CD4-positive, alpha-beta T cell treated with Interleukin-4 for 4 hours (primary cell): ENCODE data around the gene DAPK3.
"Not testable (repeated sequence)": the region's sequence is repeated elsewhere in the genome, so short reads cannot be mapped to it uniquely, and the experiment has no call there.

Experiments used
- DNase-seq: peaks from one replicate; pipeline ENCODE4 v3.0.0-alpha.2; 2020

The DAPK3 gene

DNA sequence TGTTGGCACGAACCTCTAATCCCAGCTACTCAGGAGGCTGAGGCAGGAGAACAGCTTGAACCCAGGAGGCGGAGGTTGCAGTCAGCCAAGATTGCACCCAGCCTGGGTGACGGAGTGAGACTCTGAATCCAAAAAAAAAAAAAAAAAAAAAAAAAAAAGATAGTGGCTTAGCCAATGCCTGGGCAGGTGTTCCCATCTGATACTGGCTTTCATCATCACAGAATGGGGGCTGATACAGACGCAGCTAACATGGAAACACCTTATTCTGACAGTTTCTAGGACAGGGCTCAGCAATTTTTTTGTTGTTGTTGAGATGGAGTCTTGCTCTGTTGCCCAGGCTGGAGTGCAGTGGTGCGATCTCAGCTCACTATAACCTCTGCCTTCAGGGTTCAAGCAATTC, 29.9 kb upstream of the DAPK3 start:
- not testable (repeated sequence) for DNase-seq

DNA sequence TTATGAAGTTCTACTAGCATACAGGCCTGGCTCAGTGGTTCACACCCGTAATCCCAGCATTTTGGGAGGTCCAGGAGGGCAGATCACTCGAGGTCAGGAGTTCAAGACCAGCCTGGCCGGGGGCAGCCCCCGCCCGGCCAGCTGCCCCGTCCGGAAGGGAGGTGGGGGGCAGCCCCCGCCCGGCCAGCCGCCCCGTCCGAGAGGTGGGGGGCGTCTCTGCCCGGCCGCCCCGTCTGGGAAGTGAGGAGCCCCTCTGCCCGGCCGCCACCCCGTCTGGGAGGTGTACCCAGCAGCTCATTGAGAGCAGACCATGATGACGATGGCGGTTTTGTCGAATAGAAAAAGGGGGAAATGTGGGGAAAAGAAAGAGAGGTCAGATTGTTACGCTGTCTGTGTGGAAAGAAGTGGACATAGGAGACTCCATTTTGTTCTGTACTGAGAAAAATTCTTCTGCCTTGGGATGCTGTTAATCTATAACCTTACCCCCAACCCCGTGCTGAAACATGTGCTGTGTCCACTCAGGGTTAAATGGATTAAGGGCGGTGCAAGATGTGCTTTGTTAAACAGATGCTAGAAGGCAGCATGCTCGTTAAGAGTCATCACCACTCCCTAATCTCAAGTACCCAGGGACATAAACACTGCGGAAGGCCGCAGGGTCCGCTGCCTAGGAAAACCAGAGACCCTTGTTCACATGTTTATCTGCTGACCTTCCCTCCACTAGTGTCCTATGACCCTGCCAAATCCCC, 27.9 kb upstream of the DAPK3 start:
- DNase-seq = not testable (repeated sequence)

DNA sequence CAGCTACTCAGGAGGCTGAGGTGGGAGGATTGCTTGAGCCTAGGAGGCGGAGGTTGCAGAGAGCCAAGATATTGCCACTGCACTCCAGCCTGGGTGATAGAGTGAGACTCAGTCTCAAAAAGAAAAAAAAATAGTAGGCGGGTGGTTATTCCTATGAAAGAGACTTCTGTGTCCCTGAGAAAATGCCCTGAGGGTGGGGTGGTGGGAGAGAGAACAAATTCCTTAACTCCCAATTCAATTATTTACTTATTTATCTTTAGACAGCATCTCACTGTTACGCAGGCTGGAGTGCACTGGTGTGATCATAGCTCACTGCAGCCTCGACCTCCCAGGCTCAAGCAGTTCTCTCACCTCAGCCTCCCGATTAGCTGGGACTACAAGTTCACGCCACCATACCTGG, 24.7 kb upstream of the DAPK3 start:
- no peak for DNase-seq

DNA sequence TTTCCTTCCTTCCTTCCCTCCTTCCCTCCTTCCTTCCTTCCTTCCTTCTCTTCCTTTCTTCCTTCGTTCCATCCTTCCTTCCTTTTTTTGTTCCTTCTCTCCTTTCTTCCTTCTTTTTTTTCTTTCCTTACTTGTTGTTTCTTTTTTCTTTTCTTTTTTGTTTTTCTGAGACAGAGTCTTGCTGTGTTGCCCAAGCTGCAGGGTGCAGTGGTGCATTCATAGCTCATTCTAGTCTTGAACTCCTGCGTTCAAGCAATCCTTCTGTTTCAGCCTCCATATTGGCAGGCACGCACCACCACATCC, 19.9 kb upstream of the DAPK3 start:
- no peak for DNase-seq

DNA sequence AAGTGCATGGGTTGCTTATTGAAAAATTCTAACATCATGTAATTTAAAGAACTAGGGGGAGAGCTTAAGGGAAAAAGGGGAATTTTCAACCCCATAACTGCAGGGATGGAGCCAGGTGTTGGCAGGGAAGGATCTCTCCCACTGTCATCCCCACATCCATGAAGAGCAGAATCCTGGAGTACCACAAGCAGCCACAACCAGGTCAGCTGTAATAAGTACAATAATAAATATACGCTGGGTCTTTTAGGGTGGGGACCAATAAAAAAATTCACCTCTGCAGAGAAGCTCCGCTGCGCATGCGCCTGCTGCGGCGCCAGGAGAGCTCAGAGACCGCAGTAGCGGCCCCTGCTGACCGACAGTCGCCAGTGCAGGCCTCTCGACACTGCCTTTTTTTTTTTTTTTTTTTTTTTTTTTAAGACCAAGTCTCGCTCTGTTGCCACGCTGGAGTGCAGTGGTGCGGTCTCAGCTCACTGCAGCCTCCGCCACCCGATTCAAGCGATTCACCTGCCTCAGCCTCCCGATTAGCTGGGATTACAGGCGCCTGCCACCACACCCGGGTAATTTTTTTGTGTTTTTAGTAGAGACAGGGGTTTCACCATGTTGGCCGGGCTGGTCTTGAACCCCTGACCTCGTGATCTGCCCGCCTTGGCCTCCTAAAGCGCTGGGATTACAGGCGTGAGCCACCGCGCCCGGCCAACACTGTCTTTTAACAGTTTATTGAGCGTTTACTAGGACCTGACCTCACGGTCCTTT, 16.9 kb upstream of the DAPK3 start:
- DNase-seq = peak; percentile 87

DNA sequence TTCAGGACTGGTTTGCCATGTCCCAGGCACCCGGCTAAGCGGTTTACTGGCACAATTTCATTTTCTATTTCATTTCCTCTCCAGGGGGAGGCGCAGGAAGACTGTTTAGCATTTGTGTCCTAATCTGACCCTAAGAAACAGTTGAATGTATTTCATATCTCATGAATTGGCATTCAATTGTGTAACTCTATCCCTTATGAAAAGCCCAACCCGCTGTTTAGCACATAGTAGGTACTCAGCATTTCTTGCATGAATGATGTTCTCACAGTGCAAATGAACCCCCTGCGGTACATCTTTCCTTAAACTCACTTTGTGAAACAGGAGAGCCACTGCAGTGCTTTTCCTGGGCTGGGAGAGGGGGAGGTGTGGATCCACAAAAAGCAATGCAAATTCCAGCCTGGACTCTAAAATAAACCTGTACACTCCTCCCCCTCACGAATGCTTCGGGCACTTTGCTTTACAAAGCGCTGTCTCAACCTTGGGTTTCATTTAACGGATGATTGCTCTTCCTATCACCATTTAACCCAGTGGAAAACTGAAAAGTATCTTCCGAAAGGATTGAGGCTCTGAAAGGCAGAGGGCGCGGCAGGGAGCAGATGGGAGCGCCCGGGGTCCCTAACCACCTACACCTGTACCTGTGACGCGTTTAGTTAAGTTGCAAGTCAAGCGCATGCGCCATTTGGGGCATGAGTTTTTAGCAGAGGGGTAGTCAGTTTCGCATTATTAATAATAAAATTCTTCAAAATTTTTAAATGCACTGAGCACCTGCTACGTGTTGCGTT, 15.6 kb upstream of the DAPK3 start:
- DNase-seq = peak; percentile 83

DNA sequence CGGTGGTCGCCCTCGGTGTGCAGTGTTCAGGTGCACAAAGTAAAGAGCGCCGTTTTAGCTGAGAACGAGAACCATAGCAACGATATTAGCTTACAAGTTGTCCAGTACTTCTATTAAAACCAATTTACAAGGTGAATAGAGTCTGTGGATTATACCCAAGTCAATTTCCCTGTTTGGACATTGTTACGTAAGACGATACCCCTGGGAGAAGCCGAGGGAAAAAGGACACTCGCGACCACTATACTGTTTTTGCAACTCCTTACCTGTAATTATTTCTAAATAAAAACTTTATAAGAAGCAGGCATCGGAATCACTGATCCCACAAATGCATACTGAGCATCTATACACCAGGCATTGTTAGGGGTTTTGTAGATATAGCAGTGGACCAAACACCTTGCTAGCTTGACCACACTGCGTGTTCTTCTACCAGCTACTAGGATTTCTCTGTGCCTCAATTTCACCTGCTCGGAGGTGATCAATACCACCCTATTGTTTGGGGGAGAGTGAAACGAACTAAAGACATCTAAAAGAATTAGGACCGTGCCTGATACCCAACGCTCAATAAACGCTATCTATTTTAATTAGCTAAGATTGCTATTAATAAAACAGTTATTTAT, 14.9 kb upstream of the DAPK3 start:
- no peak for DNase-seq

DNA sequence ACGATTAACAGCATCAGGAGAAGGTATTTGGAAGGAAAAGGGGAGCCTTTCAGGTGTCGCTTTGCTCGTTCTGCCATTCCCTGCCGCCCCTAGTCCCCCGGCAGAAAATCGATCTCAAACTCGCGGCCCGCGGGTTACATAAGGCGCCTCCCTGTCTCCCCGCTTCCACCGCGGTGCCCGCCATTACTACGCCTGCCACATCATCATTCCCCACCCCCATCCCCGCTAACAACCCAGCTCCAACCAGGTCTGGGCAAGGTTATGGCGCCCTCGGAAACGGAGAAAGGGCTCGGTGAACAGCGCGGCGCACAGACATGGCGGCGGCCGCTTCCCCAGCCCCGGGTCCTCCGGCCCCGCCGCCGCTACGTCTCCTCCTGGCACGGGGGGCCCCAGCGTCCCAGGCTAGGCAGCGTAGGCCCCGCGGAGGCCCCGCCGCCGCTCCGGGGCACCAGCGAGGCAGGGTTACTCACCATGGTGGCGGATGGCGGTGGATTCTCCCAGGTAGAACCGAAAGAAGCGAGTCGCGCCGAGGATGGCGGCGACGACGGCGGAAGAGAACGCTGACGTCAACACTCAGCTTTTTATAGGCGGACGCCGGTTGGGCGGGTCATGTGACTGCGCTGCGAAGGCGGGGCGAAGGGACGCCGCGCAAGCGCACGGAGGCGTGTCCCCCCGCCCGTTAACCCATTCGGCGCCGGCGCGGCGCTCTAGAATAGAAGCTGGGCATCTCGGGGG, 14.2 kb upstream of the DAPK3 start, which contains the start of gene EEF2:
Gene EEF2, minus strand, starts transcription at position 556 of the 735 bp plus-strand sequence. Its CDS starts 83 bp downstream, at position 473.
- peak; percentile 90 for DNase-seq

DNA sequence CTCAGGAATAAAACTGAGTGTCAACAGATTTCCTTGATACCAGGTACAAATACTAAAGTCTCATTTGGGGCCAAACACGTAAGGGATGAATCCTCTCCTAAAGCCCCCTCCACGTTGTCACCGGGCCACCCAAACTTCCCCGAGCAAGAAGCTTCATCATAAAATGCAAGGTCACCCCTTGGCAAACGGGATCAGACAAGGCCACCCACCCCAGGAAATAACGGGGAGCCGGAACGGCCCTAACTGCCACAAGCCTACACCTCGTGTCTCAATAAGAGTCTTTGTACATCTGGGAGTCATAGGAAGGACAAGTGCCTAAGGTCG, 13.6 kb upstream of the DAPK3 start:
- DNase-seq = no peak

DNA sequence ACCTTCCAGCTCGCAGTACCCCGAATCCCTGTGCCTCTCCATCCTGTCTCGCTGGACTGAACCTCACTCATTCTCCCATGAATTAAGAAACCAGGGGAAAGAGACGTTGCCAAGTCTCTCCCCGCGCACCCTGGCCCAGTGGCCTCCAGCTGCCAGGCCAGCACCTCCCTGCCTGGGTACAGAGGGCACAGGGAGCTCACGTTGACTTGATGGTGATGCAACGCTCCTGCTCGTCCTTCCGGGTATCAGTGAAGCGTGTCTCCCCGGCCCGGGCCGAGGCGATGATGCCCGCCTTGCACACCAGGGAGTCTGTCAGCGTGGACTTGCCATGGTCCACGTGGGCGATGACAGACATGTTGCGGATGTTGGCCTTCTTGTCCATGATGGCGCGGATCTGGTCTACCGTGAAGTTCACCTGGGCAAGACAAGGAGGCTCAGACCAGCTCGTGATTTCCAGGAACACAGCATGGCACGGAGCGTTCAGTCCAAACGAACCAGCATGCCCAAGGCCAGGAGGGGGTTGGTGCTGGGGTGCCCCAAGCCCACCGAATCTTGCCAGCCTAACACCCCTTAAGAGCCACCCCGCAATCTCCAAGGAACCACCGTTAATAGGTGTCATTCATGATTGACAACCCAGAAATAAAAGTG, 13.2 kb upstream of the DAPK3 start:
- no peak for DNase-seq

DNA sequence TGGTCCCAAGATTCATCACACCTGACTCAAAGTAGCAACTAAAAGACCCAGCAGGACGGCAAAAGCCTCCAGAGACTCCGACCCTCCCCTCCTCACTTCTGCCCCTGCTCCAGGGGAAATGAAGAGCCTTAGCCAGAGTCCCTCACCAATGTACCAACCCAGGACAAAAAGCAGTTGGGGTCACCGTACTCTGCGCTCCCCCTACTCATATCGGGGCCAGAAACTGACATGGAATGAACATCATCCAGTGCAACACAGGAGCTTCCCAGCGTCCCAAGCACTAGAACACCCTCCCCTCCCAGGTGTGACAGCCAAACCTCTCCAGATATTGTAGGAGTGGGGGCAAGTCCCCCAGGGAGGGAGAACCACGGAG, 12.6 kb upstream of the DAPK3 start:
- no peak for DNase-seq

DNA sequence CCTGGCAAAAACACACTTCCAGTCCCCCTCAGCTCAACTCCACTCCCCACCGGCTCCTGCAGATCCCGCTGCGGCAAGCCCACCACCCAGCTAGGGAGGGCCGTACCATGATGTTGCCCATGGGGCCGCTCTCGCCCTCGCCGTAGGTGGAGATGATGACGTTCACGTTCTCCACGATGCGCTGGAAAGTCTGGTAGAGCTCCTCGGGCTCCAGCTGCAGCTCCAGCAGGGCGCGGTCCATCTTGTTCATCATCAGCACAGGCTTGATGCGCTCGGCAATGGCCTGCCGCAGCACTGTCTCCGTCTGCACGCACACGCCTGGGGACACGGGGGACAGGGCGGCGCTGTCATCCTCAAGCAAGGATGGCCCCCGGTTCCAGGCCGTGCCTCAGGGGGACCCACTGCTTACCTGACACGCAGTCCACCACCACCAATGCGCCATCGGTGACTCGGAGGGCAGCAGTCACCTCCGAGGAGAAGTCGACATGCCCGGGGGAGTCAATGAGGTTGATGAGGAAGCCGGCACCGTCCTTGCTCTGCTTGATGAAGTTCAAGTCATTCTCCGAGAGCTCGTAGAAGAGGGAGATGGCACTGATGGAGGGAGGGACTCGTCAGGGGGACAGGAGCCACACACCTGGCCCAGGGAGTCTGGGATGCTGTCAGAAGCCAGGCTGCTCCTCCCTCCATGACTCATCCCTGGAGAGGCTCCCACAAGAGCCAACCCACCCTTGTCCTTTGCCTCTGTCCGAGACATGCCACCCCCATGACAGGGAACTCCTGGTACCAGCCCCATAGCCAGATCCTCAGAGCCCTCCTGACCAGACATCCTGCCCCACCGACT, 12.0 kb upstream of the DAPK3 start:
- no peak for DNase-seq

DNA sequence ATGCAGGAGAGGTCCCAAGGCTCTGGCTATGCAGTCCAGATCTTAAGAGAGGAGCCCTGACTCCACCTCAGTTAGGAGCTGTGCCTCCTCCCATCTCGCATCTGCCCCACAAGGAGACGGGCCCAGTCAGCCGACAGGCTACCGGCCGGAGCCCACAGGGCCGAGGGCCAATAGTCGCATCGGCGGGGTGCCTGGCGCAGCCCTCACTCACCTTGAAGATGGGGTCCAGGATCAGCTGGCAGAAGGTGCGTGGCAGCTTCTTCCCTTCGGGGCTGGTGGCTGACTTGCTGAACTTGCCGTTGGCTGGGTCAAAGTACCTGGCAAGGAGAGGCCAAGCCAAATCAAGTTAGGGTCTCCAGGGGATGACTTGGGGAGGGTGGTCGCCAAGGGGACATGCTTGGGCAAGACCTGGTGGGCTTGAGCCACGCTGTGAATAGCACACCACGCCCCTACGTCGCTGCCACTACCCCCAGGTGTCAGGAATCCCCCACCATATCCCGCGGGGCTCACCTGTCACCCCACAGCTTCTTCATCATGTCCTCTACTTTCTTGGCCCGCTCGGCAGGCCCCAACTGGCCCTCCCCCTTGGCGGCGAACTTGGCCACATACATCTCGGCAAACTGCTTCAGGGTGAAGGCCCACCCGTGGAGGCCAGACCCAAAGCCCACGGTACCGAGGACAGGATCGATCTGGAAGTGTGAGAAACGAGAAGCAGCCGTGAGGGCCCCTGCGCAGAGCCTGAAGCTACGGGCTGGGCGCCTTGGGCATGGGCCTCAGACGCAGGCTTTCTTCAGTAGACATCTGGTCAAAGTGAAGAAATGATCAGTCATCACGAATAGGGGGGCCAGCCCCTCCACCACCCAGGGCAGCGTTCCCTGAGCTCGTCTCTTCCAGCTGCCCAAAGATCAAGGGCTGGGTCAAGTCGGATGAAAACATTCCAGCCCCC, 11.1 kb upstream of the DAPK3 start:
- DNase-seq = no peak

DNA sequence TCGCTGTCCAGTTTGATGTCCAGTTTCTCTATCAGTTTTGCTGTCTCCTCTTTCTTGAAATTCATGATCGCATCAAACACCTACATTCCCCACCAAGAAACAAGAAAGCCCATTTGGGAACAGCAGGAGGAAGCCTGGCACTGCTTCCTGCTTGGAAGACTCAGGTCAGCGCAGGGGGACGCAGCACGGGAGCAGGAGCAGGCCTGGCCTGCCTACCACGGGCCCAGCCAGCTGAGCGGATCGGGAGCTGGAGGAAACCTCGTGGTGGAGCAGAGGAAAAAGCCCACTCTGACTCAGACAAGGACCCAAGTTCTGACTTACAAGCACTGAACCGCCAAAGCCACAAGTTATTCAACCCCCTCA, 10.5 kb upstream of the DAPK3 start:
- DNase-seq = no peak

DNA sequence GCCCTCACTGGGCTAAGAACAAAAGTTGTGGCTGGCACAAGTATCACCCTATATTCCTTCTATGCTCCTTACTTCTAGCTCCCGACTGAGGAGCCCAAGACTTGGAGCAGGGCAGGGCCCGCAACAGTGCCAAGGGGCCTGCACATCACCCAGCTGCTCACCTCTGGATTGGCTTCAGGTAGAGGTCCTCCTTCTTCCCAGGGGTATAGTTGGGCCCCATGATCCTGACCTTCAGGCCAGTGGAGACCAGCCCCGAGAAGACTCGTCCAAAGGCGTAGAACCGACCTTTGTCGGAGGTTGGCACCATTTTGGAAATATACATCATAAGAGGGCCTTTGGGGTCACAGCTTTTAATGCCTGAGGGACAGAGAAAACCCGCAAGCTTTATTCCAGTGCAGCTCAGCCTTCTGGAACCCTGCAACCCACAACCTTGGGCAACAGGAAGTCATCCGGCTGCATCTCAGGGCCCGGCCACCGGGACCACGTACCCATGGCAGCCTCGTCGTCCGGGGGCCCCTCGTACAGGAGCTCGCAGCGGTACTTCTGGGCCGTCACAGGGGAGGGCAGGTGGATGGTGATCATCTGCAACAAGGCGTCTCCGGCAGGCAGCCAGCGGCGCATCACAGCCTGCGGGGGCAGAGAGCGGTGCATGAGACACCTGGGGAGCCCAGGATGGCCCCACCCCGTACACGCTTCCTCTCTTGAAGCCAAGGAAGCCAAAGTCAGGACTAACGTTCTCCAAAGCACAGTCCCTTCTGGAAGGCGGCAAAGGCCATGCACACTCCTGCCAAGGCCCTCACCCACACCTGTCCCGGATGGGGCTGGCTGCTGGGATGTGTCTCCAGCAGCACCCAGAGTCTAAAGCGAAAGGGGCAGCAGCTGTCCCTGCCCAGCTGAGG, 9.7 kb upstream of the DAPK3 start:
- DNase-seq = no peak

DNA sequence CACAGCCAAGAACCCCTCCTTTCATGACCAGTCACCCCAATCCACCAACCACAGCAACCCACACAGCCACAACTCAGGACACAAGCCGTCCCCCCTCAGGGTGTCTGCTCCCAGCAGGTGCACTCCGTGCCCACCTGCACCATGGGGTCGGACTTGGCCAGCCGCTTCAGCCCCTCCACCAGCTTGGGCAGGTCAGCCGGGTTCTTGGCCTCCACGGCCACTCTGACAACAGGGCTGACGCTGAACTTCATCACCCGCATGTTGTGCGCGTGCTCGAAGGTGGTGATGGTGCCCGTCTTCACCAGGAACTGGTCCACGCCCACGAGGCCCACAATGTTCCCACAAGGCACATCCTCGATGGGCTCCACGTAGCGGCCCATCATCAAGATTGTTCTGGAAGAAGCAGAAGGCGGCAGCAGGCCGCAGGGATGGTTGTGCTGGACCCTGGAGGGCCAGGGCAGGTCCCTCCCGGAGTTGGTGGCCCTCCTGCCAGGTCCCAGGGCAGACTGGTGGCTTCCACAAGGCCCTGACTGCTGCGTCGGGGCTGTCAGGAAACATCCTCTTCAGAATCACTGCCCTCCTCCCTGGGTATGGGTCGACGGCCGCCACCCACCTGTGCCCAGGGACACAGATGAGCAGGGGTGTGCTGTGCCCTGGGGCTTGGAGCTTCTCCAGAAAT, 8.9 kb upstream of the DAPK3 start:
- no peak for DNase-seq

DNA sequence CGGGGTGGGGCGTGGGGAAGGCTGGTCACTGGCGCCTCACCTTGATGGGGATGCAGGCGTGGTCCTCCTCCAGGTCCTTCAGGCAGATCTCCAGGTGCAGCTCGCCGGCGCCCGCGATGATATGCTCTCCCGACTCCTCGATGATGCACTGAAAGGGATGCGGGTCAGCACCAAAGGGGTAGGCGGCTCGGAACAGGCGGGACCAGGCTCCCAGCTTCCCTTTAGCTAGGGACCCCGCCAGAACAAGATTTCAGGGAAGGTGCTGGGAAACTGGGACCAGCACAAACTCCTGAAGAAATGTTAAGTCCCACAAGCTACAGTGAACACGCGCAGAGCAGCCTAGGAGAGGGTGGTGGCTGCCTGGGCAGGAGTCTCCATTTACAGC, 8.4 kb upstream of the DAPK3 start:
- no peak for DNase-seq

DNA sequence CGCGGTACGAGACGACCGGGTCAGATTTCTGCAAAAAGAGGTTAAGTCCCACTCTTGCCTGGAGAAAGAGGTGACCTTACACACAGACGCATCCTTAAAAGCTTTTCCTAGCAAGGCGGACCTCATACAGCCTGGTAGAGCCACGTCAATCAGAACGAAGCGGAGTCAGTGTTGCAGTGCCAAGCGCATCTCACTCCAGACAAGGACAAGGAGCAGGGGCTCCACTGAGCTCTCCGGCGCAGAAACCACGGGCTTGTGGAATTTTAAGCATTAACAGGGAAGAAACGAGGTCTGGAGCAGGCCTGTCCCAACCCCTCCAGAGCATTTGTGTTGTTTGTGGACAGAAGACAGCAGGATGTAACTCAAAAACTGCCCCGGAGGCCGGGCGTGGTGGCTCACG, 7.2 kb upstream of the DAPK3 start:
- no peak for DNase-seq
